ENCODE data around the gene ADARB1. TPM values are rescaled to one million over a fixed set of nuclear protein-coding genes. Genes with fewer than 3 reads are reported as not detected.

Gene ADARB1
- total and polyA plus RNA-seq, 2 experiments from 2014 or later = 4.8 to 14.8 TPM

DNA sequence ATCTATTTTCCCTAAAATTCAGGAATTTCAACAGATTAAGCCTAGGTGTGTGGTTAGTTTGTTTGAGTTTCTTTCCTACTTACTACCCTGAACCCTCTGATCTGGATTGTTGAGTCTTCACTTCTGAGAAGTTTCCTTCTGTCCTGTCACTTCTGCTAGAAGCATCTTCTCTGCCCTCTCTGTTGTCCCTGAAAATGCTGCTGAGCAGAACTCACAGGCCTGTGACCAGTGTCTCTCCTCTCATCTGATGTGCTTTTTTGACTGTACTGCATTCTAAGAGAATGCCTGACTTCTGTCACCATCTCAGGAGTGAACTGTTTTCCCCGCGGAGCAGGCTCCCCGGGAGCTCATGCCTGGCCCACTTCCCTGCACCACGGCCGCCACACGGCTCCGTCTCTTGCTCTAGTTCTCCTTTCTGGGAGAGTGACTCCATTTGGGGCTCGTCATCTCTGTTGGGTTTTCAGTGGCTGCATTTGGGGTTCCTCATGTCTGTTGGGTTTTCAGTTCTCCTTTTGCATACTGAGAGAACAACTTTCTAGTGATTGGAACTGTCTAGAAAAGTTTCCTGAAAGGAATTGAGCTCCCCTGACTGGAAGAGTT is 135.4 kb downstream of the ADARB1 start:
- no peaks in the 10 kb centered on the region for H3K4me1 ChIP-seq (ENCODE audit: insufficient read depth)
- TF ChIP-seq NANOG (IDR thresholded peaks at IDR 0.05; ENCODE audit: borderline replicate concordance) = no peak
- no peak for TF ChIP-seq ZNF331 (CRISPR knock-in tag; IDR thresholded peaks at IDR 0.05; ENCODE audit: low read depth)
- TF ChIP-seq, protein P1, sequence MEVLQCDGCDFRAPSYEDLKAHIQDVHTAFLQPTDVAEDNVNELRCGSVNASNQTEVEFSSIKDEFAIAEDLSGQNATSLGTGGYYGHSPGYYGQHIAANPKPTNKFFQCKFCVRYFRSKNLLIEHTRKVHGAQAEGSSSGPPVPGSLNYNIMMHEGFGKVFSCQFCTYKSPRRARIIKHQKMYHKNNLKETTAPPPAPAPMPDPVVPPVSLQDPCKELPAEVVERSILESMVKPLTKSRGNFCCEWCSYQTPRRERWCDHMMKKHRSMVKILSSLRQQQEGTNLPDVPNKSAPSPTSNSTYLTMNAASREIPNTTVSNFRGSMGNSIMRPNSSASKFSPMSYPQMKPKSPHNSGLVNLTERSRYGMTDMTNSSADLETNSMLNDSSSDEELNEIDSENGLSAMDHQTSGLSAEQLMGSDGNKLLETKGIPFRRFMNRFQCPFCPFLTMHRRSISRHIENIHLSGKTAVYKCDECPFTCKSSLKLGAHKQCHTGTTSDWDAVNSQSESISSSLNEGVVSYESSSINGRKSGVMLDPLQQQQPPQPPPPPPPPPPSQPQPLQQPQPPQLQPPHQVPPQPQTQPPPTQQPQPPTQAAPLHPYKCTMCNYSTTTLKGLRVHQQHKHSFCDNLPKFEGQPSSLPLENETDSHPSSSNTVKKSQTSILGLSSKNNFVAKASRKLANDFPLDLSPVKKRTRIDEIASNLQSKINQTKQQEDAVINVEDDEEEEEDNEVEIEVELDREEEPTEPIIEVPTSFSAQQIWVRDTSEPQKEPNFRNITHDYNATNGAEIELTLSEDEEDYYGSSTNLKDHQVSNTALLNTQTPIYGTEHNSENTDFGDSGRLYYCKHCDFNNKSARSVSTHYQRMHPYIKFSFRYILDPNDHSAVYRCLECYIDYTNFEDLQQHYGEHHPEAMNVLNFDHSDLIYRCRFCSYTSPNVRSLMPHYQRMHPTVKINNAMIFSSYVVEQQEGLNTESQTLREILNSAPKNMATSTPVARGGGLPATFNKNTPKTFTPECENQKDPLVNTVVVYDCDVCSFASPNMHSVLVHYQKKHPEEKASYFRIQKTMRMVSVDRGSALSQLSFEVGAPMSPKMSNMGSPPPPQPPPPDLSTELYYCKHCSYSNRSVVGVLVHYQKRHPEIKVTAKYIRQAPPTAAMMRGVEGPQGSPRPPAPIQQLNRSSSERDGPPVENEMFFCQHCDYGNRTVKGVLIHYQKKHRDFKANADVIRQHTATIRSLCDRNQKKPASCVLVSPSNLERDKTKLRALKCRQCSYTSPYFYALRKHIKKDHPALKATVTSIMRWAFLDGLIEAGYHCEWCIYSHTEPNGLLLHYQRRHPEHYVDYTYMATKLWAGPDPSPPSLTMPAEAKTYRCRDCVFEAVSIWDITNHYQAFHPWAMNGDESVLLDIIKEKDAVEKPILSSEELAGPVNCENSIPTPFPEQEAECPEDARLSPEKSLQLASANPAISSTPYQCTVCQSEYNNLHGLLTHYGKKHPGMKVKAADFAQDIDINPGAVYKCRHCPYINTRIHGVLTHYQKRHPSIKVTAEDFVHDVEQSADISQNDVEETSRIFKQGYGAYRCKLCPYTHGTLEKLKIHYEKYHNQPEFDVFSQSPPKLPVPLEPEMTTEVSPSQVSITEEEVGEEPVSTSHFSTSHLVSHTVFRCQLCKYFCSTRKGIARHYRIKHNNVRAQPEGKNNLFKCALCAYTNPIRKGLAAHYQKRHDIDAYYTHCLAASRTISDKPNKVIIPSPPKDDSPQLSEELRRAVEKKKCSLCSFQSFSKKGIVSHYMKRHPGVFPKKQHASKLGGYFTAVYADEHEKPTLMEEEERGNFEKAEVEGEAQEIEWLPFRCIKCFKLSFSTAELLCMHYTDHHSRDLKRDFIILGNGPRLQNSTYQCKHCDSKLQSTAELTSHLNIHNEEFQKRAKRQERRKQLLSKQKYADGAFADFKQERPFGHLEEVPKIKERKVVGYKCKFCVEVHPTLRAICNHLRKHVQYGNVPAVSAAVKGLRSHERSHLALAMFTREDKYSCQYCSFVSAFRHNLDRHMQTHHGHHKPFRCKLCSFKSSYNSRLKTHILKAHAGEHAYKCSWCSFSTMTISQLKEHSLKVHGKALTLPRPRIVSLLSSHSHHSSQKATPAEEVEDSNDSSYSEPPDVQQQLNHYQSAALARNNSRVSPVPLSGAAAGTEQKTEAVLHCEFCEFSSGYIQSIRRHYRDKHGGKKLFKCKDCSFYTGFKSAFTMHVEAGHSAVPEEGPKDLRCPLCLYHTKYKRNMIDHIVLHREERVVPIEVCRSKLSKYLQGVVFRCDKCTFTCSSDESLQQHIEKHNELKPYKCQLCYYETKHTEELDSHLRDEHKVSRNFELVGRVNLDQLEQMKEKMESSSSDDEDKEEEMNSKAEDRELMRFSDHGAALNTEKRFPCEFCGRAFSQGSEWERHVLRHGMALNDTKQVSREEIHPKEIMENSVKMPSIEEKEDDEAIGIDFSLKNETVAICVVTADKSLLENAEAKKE (CRISPR knock-in tag; IDR thresholded peaks at IDR 0.05) = no peak
- TF ChIP-seq ETS1 (IDR thresholded peaks at IDR 0.05) = no peak
- TF ChIP-seq REST (IDR thresholded peaks at IDR 0.05; ENCODE audit: unreplicated experiment) = no peak
- TF ChIP-seq STAT1 (IDR thresholded peaks at IDR 0.05; ENCODE audit: unreplicated experiment) = no peak
- TF ChIP-seq, protein P2, sequence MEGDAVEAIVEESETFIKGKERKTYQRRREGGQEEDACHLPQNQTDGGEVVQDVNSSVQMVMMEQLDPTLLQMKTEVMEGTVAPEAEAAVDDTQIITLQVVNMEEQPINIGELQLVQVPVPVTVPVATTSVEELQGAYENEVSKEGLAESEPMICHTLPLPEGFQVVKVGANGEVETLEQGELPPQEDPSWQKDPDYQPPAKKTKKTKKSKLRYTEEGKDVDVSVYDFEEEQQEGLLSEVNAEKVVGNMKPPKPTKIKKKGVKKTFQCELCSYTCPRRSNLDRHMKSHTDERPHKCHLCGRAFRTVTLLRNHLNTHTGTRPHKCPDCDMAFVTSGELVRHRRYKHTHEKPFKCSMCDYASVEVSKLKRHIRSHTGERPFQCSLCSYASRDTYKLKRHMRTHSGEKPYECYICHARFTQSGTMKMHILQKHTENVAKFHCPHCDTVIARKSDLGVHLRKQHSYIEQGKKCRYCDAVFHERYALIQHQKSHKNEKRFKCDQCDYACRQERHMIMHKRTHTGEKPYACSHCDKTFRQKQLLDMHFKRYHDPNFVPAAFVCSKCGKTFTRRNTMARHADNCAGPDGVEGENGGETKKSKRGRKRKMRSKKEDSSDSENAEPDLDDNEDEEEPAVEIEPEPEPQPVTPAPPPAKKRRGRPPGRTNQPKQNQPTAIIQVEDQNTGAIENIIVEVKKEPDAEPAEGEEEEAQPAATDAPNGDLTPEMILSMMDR (conservative IDR thresholded peaks at IDR 0.05; ENCODE audit: low read depth in 2 of 2) = no peak
- ATAC-seq (no peak), DNase-seq (ENCODE audit: low spot score) (no peak)
- no peak overlapping the region for H3K4me2 ChIP-seq
- H3K36me3 ChIP-seq (ENCODE audit: insufficient read depth) = no peaks in the 10 kb centered on the region
- no peak overlapping the region for H2AFZ ChIP-seq
- H3K27ac ChIP-seq (ENCODE audit: low read depth) = no peak overlapping the region
- no peaks in the 10 kb centered on the region; the same call in 1 of the 2 replicates for H3K9me2 ChIP-seq (ENCODE audit: insufficient read depth)
- Mint-ChIP-seq H3K4me1 (no peaks in the 10 kb centered on the region), H3K36me3 (ENCODE audit: low read depth) (no peaks in the 10 kb centered on the region), H3K4me3 (no peak overlapping the region), H3K27me3 (ENCODE audit: insufficient read depth, low read depth, poor library complexity) (peaks cover 4% of the 10 kb centered on the region), H3K9me3 (no peaks in the 10 kb centered on the region), H3K27ac (no peak overlapping the region)
- no peaks in the 10 kb centered on the region for H3K27me3 ChIP-seq (ENCODE audit: insufficient read depth)
- no peaks in the 10 kb centered on the region for H4K20me1 ChIP-seq (replicated peaks; ENCODE audit: insufficient read depth)
- H3K4me3 ChIP-seq = no peak overlapping the region
- no peaks in the 10 kb centered on the region for H3F3A ChIP-seq (replicated peaks; ENCODE audit: low read depth)
- no peaks in the 10 kb centered on the region for H3K79me2 ChIP-seq (replicated peaks; ENCODE audit: insufficient read depth)
